ENCODE measurements around the gene MRPL55. TPM values are rescaled to one million over a fixed set of nuclear protein-coding genes. Genes with fewer than 3 reads are reported as not detected.

Gene MRPL55
- total and polyA plus RNA-seq, 4 donors: 37.2 to 90.4 (median 71.0) TPM

DNA sequence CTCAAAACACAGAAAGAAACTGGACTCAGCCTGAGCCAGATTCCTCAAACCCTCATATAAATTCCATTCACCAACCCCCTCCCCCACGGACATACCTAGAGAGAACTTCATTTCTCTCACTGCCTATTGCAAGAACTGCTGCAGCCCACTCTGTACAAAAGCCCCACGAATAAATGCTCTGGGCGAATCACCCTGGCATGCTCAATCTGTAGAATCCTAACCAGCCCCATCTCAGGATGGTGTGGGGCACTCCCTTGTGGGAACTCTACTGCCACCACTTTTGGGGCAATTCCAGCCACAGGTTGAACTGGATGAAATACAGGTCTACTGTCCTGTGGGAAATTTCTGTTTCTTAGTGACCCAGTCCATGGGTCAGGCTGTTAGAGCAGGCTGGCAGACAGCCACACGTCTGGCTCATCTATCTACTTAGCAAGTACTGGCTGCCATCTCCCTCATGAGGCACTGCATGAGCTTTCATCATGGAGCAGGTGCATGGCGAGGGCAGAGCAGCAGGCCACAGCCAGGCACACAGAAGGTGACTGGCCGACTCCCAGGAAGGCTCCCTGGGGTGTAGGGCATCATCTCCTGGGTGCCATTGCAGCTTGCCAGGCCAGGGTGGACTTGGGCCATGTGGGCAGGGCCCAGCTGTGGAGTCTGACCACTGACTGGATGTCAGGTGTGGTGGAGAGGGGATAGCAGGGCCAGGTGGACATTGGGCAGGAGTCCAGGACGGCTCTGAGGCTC, 4.4 kb downstream of the MRPL55 start:
- Histone ChIP-seq H3K9me3 (ENCODE audit: control insufficient read depth, insufficient read depth, low read length) (no peaks in the 10 kb centered on the region), H3K27me3 (ENCODE audit: control insufficient read depth, insufficient read depth, low read length) (no peaks in the 10 kb centered on the region), H3K4me3 (ENCODE audit: low read depth, low read length) (no peak overlapping the region), H3K27ac (ENCODE audit: low read depth, low read length) (no peak overlapping the region), H3K36me3 (ENCODE audit: control insufficient read depth, insufficient read depth, low read length) (peaks cover 56% of the 10 kb centered on the region), H3K4me1 (ENCODE audit: control insufficient read depth, insufficient read depth, low read length) (peaks cover 43% of the 10 kb centered on the region)
- 72% methylated on average over 7 of the region's 7 CpGs for whole genome bisulfite sequencing (ENCODE audit: insufficient coverage)
- no peak for DNase-seq (ENCODE audit: low read depth in 4 of 6, low spot score in 6 of 6)

DNA sequence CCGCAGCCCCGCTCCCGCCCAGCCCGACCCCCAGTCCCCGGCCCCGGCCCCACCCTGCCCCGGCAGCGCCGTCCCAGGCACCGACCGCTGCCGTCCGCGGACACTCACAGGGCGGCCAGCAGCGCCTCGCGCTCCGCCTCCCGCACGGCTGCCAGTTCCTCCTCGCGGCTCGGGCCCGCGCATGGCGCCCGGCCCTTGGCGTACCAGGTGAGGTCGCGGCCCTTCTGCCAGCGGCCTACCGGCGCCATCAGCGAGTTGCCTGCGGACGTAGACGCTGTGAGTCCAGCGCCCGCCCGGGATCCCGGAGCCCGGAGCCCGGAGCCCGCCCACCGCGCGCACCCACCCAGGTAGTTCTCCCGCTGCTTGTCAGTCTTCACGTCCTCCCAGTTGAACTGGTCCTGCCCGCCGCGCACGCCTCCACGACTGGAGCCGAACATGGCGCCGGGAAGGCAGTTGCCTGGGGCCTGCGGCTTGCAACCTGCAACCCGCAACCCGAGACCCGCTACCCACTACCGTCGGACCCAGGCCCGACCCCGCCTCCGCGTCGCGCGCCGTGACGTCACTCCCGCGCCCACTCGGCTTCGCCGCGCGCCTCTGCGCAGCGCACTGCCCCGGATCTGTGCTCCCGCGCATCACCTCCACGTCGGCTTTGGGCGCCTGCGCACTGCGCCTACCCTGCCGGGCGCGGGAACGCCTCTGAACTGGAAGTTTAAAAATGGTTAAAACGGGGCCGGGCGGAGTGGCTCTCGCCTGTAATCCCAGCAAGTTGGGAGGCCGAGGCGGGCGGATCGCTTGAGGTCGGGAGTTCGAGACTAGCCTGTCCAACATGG, 6.1 kb downstream of the MRPL55 start, which contains the start of gene C1orf35:
TSS of gene C1orf35 (minus strand) at position 535 of the 830 bp plus-strand sequence. CDS start at position 437, 98 bp downstream.
- Histone ChIP-seq H3K4me3 (ENCODE audit: low read depth, low read length) (peak within 1 kb of the TSS; percentile 71), H3K36me3 (ENCODE audit: control insufficient read depth, insufficient read depth, low read length) (peaks cover 72% of the 10 kb centered on the region), H3K9me3 (ENCODE audit: control insufficient read depth, insufficient read depth, low read length) (no peaks in the 10 kb centered on the region), H3K27me3 (ENCODE audit: control insufficient read depth, insufficient read depth, low read length) (no peaks in the 10 kb centered on the region), H3K27ac (ENCODE audit: low read depth, low read length) (peak within 1 kb of the TSS; percentile 86), H3K4me1 (ENCODE audit: control insufficient read depth, insufficient read depth, low read length) (peaks cover 29% of the 10 kb centered on the region)
- WGBS (ENCODE audit: insufficient coverage): under 1% methylated on average over 104 of the region's 104 CpGs
- DNase-seq (ENCODE audit: low read depth in 4 of 6, low spot score in 6 of 6): peak; percentile 84 to 98 (median 90)

DNA sequence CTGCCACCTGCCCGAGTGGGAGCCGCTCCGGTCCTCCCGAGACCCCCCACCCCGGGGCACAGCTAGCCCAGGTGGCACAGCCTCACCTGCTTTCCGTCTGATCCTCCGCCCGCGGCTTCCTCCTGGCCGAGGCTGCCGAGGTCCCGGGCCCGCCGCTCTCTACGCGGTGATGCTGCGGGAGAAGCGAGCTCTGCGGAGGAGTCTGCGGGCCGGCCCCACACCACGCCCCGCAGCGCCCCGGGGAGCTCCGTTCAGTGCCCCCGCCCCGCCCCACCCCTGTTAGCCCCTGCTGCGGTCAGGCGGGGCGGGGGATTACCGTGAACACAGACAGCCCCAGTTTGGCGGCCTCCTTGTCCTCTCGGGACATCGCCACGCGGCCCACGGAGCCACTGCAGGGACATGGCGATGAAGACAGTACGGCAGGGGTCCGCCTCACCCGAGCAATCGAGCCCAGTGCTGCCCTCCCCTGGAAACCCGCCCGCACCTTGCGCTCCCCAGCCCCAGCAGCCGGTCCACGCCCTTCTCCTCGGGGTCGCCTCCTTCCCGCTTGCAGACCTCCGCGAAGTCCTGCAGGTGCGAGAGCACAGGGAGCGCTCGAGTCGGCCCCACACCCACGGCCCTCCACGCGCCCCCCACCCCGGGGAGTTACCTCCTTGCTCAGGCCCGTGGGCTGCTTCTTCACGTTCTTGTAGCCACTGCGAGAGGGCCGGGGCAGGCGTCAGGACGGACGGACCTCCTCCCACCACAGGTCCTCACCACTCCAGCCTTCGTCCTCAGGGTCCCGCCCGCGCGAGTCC, 6.9 kb downstream of the MRPL55 start:
- H3K36me3 ChIP-seq (ENCODE audit: control insufficient read depth, insufficient read depth, low read length): peaks cover 72% of the 10 kb centered on the region
- H3K27me3 ChIP-seq (ENCODE audit: control insufficient read depth, insufficient read depth, low read length): no peaks in the 10 kb centered on the region
- 5% methylated on average over 68 of the region's 73 CpGs for WGBS (ENCODE audit: insufficient coverage)
- peak overlapping the region; percentile 71 for H3K4me3 ChIP-seq (ENCODE audit: low read depth, low read length)
- H3K27ac ChIP-seq (ENCODE audit: low read depth, low read length): no peak overlapping the region
- DNase-seq (ENCODE audit: low read depth in 4 of 6, low spot score in 6 of 6): peak in 1 of 6 donors; percentile 16
- peaks cover 23% of the 10 kb centered on the region for H3K4me1 ChIP-seq (ENCODE audit: control insufficient read depth, insufficient read depth, low read length)
- H3K9me3 ChIP-seq (ENCODE audit: control insufficient read depth, insufficient read depth, low read length): no peaks in the 10 kb centered on the region

DNA sequence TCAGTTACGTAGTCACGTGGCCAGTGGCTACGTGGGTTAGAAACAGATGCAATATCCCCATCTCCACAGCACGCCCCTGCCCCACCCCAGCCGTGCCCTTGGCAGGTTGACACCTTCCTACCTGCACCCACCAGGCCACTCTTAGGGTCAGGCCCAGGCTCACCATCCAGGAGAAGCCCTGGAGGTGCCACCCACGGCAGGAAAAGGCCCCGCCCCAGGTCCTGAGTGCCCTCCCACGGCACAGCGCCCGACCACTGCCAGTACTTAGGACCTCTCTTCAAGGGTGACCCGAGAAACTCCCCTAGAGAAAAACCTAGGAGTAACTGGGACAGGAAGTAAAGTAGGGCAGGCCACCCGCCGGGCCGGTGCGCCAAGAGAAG, 7.5 kb downstream of the MRPL55 start:
- no peaks in the 10 kb centered on the region for H3K27me3 ChIP-seq (ENCODE audit: control insufficient read depth, insufficient read depth, low read length)
- no peaks in the 10 kb centered on the region for H3K9me3 ChIP-seq (ENCODE audit: control insufficient read depth, insufficient read depth, low read length)
- WGBS (ENCODE audit: insufficient coverage): 70% methylated on average over 10 of the region's 15 CpGs
- no peak overlapping the region for H3K27ac ChIP-seq (ENCODE audit: low read depth, low read length)
- peak overlapping the region; percentile 71 for H3K4me3 ChIP-seq (ENCODE audit: low read depth, low read length)
- DNase-seq (ENCODE audit: low read depth in 4 of 6, low spot score in 6 of 6): no peak
- peaks cover 23% of the 10 kb centered on the region for H3K4me1 ChIP-seq (ENCODE audit: control insufficient read depth, insufficient read depth, low read length)
- H3K36me3 ChIP-seq (ENCODE audit: control insufficient read depth, insufficient read depth, low read length): peaks cover 73% of the 10 kb centered on the region

DNA sequence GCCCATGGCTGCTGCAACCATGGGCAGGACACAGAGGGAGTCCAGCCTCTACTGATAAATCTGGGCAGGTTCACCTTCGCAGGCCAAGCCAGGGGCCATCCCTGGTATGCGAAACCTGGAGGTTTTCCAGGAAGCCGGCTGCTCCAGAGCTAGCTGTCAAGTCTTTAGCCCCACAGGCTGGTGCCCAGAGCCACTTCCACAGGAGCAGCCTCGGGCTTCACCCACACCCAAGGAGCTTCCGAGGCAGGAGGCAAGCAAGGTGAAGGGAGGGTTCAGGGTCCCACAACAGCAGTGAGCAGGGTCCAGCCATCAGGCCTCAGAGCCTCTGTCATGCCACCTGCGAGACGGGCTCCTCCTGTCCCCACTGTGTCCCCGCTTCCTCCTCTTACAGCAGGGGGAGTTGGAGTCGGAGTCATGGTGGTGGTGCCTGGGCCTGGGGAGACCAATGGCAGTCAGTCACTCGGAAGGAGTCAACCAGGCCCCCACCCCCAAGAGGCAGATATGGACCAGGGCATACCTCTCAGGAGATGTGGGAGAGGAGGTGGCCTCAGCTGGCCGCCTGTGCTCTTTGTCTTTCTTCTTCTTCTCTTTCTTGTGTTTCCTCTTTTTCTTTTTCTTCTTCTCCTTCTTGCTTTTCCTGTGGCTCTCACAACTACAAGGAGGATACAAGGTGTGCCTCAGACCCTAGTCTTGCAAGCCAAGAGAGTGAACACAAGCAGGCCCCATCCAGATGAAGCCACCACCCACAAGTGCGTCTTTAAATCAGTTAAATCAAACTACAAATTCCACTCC, 8.1 kb downstream of the MRPL55 start:
- Histone ChIP-seq H3K9me3 (ENCODE audit: control insufficient read depth, insufficient read depth, low read length) (no peaks in the 10 kb centered on the region), H3K4me1 (ENCODE audit: control insufficient read depth, insufficient read depth, low read length) (peaks cover 23% of the 10 kb centered on the region), H3K4me3 (ENCODE audit: low read depth, low read length) (no peak overlapping the region), H3K36me3 (ENCODE audit: control insufficient read depth, insufficient read depth, low read length) (peaks cover 73% of the 10 kb centered on the region), H3K27ac (ENCODE audit: low read depth, low read length) (no peak overlapping the region), H3K27me3 (ENCODE audit: control insufficient read depth, insufficient read depth, low read length) (no peaks in the 10 kb centered on the region)
- no peak for DNase-seq (ENCODE audit: low read depth in 4 of 6, low spot score in 6 of 6)
- 85% methylated on average over 8 of the region's 12 CpGs for WGBS (ENCODE audit: insufficient coverage)

DNA sequence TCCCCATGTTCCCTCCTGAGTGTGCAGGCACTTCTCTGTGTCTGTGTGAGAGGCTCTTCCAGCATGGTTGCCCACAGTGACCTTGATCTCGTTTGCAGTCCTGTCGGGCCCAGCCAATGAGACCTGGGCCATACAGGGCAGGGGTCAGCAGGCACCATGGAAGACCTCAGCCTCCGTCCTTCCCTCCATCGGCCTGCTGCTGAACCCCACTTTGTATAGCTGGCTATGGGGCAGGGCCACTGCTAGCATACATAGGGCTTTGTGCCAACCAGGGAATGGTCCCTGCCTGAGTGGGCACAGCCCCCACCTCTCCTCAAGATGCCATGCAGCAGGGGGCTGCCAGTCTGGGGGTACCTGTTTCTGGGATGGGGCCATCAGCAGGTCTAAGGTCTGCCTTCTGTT, 9.8 kb downstream of the MRPL55 start:
- Histone ChIP-seq H3K36me3 (ENCODE audit: control insufficient read depth, insufficient read depth, low read length) (peaks cover 61% of the 10 kb centered on the region), H3K27me3 (ENCODE audit: control insufficient read depth, insufficient read depth, low read length) (no peaks in the 10 kb centered on the region), H3K4me3 (ENCODE audit: low read depth, low read length) (no peak overlapping the region), H3K9me3 (ENCODE audit: control insufficient read depth, insufficient read depth, low read length) (peaks cover 6% of the 10 kb centered on the region), H3K4me1 (ENCODE audit: control insufficient read depth, insufficient read depth, low read length) (peaks cover 23% of the 10 kb centered on the region), H3K27ac (ENCODE audit: low read depth, low read length) (no peak overlapping the region)
- no peak for DNase-seq (ENCODE audit: low read depth in 4 of 6, low spot score in 6 of 6)
- 91% methylated on average over 4 of the region's 4 CpGs for WGBS (ENCODE audit: insufficient coverage)

DNA sequence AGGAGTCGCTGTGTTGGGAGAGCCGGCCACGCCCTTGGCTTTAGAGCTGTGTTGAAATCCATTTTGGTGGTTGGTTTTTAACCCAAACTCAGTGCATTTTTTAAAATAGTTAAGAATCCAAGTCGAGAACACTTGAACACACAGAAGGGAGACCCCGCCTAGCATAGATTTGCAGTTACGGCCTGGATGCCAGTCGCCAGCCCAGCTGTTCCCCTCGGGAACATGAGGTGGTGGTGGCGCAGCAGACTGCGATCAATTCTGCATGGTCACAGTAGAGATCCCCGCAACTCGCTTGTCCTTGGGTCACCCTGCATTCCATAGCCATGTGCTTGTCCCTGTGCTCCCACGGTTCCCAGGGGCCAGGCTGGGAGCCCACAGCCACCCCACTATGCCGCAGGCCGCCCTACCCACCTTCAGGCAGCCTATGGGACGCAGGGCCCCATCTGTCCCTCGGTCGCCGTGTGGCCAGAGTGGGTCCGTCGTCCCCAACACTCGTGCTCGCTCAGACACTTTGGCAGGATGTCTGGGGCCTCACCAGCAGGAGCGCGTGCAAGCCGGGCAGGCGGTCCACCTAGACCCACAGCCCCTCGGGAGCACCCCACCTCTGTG, 10.7 kb downstream of the MRPL55 start:
- Histone ChIP-seq H3K4me1 (ENCODE audit: control insufficient read depth, insufficient read depth, low read length) (peaks cover 15% of the 10 kb centered on the region), H3K4me3 (ENCODE audit: low read depth, low read length) (no peak overlapping the region), H3K27me3 (ENCODE audit: control insufficient read depth, insufficient read depth, low read length) (no peaks in the 10 kb centered on the region), H3K9me3 (ENCODE audit: control insufficient read depth, insufficient read depth, low read length) (peaks cover 10% of the 10 kb centered on the region), H3K27ac (ENCODE audit: low read depth, low read length) (no peak overlapping the region), H3K36me3 (ENCODE audit: control insufficient read depth, insufficient read depth, low read length) (peaks cover 65% of the 10 kb centered on the region)
- no peak for DNase-seq (ENCODE audit: low read depth in 4 of 6, low spot score in 6 of 6)
- 95% methylated on average over 27 of the region's 28 CpGs for WGBS (ENCODE audit: insufficient coverage)

DNA sequence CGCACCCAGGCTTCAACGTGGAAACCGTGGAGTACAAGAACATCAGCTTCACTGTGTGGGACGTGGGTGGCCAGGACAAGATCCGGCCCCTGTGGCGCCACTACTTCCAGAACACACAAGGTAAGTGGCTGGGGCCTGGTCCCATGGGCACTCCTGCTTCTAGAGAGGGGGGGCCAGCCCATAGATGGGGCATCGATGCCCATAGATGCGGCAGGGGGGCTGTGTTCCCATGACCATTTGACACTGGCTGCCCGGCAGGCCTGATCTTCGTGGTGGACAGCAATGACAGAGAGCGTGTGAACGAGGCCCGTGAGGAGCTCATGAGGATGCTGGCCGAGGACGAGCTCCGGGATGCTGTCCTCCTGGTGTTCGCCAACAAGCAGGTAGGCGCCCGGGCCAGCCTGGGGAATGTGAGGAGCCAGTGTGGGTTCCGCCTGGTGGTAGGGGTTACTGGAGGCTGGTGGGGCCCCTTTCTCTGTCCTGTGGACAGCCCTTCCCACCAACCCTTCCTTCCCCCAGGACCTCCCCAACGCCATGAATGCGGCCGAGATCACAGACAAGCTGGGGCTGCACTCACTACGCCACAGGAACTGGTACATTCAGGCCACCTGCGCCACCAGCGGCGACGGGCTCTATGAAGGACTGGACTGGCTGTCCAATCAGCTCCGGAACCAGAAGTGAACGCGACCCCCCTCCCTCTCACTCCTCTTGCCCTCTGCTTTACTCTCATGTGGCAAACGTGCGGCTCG, 11.6 kb downstream of the MRPL55 start:
- Histone ChIP-seq H3K4me1 (ENCODE audit: control insufficient read depth, insufficient read depth, low read length) (peaks cover 12% of the 10 kb centered on the region), H3K27me3 (ENCODE audit: control insufficient read depth, insufficient read depth, low read length) (no peaks in the 10 kb centered on the region), H3K27ac (ENCODE audit: low read depth, low read length) (no peak overlapping the region), H3K4me3 (ENCODE audit: low read depth, low read length) (no peak overlapping the region), H3K9me3 (ENCODE audit: control insufficient read depth, insufficient read depth, low read length) (peaks cover 10% of the 10 kb centered on the region), H3K36me3 (ENCODE audit: control insufficient read depth, insufficient read depth, low read length) (peaks cover 69% of the 10 kb centered on the region)
- DNase-seq (ENCODE audit: low read depth in 4 of 6, low spot score in 6 of 6): no peak
- 94% methylated on average over 27 of the region's 34 CpGs for WGBS (ENCODE audit: insufficient coverage)

Data from spinal cord (tissue), 10 donors.